Brain pericyte (primary cell): ENCODE results near the gene OR56A1.
"Not testable (repeated sequence)": the region's sequence is repeated elsewhere in the genome, so short reads cannot be mapped to it uniquely, and the experiment has no call there.

Experiments used
- DNase-seq: peaks from one replicate; pipeline ENCODE4 v3.0.0-alpha.2; 2012; ENCODE audit warnings: low read depth, low spot score

The OR56A1 gene, protein sequence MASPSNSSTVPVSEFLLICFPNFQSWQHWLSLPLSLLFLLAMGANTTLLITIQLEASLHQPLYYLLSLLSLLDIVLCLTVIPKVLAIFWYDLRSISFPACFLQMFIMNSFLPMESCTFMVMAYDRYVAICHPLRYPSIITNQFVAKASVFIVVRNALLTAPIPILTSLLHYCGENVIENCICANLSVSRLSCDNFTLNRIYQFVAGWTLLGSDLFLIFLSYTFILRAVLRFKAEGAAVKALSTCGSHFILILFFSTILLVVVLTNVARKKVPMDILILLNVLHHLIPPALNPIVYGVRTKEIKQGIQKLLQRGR

DNA sequence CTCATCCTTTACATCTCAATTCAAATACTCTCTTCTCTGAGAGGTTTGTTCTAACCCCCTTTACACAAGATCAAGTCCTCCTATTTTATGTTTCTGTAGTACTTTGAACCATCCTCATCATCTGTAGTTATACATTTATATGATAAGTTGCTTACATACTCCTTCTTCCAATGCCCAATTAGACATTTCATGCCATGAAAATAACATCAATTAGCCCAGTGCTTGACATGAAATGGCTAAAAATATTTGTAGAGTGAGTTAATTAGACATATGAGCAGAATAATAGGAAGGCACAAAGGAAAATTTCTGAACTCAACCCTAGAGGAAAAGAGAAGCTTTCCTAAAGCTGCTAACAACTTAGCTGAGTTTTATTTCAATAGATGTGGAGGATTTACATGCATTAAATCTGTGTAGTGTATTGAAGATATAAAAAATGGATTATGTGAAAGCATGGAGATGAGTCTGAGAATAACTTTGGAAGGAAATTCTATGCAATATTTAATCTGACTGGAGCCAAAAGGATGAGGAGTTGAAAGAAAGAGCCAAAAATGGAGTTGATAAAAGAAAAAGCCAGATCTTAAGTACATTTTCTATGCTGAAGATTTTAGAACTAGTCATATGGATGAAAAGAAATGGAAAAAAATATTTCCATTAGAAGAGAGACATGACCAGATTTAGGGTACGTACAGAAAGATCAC is at the start of gene OR56A1:
TSS of gene OR56A1 (minus strand) at position 51 of the 698 bp plus-strand sequence. CDS start 3,066 bp downstream, outside the sequence.
- no peak for DNase-seq

DNA sequence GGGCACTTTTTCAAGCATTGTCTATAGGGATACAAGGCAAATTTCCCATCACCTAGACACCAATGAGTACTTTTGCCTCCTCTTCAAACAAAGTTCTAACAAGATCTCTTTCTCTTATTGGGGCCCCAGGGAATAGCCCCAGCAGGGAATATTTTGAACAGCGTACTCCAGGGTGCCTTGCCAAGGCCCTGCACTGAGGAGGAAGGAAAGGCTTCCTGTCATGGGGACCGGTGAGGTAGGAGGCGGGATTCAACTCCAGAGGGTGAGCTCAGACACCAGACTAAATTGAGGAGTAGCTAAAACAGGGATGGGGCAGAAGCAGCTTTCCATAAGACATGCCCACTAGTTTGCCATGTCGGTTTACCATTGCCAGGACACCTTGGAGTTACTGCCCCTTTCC is 48.9 kb upstream of the OR56A1 start:
- no peak for DNase-seq

DNA sequence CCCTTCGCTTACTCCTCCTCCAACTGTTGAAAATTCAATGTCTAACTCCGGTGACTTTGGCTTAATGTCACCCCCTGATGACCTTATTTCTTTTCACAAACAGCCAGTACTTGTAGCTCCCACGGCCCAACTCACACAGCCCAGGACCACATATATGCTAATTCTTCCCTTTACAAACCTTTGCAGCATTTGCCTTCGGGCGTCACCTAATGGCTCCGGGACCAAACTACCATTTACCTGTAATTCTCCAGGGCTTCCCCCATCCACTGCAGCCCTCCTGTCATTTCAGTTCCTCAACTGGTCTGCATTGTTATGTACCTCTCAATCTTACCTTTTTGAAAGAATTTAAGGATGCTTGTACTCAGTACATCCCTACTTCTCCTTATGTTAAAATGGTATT is 47.2 kb upstream of the OR56A1 start:
- no peak for DNase-seq

DNA sequence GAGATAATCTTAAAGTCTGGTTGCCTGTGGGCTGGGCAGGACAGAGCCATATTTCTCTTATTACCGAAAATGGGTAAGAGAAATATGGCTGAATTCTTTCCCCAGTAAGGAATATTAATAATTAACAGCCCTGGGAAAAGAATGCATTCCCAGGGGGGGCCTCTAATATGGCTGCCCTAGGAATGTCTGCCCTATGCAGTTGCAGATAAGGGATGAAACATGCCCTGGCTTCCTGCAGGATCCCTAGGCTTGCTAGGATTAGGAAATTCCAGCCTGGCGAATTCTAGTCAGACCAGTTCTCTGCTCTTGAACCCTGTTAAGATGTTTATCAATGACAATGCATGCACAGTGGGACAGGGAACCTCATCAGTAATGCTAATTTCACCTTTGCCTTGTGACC is 45.9 kb upstream of the OR56A1 start:
- DNase-seq = not testable (repeated sequence)

DNA sequence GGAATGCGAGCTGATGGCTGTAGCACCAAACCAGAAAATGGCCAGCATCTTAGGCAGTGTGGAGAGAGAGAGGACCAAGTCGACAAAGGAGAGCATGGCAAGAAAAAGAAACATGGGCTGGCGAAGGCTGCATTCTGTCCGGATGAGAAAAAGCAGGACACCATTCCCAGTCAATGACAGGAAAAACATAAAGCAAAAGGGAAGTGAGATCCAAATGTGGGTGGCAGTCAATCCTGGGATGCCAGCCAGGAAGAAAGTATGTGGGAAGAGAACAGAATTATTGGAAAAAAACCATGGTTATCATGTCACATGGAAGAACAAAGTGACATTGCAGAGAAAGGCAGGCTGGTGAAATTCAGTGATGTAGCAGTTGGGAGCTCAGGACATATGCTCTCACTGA is 36.9 kb upstream of the OR56A1 start:
- DNase-seq = no peak

DNA sequence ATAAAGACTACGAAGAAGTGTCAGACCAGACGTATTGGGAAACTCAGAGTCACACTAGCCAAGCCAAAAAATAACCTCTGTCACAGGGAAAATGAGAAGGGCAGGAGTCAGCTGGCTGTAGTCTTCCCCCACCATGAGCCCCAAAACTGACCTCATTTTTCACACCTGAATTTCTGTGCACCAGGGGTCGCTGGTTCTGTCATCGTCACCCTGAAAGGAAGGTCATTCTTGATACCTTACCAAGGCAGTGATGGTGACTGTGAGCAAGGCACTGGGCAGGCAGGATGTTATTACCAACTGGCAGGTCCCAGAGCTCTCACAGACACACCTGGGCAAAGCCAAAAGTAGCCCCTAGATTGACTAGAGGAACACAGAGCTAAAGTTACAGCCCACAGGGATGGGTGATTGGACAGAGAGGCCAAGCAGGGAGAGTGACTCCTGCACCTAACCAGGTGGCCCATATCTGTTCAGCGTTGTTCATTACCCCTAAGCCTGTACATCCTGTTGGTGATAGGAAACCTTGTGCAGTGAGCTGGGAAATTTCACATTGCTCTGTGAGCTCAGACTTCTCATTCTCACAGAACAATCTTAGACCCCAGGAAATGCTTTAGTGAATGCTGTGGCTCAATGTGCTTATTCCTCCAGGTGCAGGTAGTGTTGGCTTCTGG is 32.3 kb upstream of the OR56A1 start:
- DNase-seq = no peak

DNA sequence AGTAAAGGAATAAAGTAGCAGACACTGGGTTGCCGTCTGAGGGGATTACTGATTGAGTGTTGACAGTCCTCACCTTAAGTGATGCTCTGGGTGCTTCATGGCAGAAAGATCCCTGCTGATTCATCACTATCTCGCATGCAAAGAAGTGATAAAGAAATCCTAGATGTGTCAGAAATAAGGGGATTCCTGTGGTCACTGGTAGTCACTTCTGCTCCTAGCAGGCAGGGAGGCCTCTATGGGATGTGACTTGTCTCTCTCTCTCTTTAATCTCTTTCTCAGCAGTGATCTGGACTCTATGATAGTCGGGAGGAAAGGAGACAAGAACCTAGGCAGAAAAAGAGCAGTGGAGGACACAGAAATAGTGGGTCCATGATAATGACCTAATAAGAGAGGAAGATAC is 30.9 kb upstream of the OR56A1 start:
- no peak for DNase-seq

DNA sequence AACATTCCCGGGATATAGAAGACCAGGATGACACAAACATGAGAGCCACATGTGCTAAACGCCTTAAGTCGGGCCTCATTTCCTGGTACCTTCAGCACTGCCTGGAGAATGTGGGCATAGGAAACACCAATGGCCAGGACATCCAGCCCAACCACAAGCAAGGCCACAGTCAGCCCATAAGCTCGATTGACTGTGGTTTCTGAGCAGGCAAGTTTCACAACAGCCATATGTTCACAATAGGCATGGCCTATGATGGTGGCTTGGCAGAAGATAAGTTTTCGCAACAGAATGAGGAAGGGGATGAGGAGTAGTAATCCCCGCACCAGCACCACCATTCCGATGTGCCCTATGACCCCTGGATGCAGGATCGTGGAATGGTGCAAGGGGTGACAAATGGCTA is 26.9 kb upstream of the OR56A1 start:
- no peak for DNase-seq

DNA sequence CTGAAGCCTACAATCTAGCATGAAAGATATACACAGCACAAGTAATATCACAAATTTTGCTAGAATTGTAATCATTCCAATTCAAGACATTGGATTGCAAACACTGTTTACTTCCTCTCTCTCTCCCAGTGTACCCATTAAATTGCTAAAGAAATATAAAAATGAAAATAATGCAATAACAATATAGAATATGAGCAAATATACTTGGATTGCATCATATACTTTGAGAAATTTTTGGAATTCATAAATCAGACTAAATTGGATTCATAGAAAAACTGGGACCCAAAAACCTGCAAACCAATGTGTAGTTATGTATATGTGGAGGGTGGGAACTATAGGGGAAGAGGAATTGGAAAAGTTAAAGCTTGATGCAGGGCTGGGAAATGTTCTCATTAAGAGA is 25.0 kb upstream of the OR56A1 start:
- no peak for DNase-seq

DNA sequence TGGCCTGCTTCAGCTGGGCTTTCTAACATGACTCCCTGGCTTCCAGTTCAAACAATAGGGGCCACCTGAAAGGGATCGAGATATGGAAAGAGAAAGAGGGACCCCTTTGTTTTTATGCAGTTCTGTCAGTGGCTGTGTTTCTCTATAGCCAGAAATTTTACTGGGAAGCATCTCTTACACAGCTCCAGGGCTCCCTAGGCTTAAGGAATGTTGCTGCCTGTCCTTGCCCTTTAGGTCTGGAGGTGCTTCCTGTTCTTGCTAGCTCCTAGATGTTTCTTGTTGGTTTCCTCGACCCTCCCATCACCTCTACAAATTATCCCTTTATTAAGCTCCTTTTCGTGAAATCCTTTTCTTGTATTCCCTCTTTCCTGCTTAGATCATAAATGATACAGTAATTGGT is 21.8 kb upstream of the OR56A1 start:
- DNase-seq = no peak

DNA sequence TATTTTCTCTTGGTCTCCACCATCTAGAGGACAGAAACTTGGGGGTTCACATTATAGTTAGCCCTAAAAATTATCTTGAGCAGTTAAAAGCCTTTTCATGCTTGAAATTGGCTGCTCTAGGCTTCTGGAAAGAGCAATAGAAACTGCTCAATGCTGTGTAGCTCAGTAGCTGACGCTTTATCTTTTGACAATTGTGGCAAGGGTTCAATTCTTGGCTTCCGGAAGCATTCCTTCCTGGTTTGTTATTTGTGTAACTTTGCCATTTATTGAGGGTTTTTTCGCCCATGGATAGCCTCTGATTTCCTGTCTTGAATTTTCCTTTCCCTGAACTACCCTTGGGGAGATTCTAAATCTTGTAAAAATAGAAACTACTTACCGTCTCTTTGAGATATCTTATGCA is 10.3 kb upstream of the OR56A1 start:
- DNase-seq = no peak

DNA sequence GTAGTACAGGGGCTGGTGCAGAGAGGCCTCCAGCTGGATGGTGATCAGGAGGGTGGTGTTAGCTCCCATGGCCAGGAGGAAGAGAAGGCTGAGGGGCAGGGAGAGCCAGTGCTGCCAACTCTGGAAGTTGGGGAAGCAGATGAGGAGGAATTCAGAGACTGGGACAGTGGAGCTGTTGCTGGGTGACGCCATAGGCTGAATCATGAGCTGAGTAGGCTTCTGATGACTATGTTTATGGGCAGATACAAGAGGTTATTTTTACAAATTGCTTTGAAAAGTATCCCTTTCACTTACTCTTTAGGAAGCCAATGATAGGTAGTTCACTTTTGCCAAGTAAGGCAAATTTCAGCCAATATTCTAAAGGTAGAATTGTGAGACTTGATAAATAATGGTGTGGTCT is 3.1 kb downstream of the OR56A1 start:
- DNase-seq = no peak

DNA sequence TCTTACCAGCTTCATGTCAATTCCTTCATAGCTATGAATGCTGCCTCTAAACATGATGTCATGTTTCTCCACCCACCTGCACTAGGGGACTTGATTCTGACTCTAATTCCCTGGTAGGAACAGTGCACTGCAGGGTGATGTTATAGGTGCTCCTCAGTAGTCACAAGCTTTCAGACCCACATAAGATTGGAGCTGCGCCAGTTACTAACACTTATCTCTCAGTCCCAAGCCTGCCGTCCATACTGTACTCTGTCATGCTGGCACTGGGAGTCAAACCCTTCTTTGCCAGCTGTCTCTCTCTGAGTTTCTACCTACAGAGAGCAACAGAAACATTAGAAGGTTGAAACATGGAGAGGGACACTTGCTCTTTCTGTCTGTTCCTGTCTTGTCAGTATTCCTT is 5.5 kb downstream of the OR56A1 start:
- DNase-seq = no peak

DNA sequence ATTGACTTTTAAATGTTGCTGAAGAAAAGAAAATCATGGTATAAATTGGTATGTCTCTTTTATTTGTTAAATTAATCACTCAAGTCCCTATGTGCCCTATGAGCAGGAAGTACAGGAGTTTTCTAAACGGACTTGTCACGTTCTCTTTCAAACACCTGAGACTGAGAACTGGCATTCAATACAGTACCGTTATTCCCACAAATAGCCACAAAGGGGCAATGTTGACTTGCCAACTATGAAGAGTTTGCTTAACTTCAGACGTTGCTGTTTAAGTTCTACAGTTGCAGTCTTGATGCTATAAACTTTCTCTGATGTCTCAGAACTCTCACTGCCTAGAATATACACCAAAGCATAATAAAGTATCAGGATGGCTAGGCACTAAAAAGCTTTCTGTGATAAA is 7.6 kb downstream of the OR56A1 start:
- no peak for DNase-seq

DNA sequence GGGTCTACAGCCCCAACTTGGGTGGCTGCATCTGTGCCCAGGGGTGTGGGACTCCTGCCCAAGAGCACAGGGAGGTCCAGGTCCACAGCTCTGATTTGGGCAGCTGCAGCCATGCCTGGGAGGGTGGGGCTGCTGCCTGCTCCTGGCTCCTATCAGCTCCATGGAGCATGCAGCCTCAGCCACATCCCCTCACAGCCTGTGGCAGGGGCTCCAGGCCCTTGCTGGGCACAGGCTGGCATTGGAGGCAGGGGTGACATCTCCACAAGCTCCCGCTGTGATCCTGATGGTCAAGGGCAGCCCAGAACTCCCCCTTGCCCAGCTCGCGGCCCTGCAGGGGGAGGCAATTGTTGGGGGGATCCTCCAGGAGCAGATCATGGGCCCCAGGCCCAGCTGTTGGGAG is 17.5 kb downstream of the OR56A1 start:
- DNase-seq = no peak

DNA sequence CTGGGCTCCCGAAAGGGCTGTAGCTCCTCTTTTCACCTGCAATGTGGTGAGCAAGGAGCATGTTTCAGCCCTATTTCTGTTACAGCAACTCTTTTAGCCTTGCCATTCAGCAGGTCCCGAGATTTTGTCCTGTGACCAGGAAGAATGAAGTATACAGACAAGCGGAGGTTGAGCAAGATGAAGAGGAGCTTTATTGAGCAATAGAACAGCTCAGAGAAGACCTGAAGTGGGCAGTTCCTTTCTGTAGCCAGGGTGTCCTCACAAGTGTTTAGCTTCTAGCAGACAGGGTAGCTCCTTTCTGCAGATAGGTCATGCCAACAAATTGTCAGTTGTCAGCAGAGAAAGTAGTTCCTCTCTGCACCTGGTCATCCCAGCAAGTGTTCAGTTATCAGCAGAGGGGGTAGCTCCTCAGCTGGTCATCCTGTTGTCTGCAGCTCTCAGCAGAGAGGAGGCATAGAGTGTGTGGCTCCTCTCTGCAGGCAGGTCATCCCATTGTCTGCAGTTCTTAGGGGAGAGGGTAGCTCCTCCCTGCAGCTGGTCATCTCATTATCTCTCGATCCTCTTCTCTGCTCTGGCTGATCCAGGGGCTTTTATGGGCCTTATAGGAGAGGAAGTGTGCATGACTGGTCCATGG is 18.4 kb downstream of the OR56A1 start:
- no peak for DNase-seq

DNA sequence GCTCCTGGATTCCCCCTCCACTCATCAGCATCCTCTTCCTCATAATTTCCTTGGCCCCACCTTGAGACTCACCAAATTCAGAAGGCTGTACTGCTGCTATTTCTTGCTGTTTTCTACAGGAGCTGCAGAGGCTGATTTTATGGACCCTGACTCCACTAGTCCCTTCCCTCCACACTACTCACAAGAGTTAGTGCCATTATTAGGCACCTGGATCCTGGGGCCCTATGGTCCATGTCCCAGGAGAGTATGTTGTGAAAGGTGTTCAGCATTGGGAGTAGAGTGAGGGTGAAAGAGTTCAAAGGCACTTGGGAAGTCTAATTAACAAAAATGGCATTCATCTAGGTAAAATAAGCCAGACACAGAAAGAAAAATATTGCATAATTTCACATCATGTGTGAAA is 23.7 kb downstream of the OR56A1 start, which contains the start of gene OR56A4:
TSS of gene OR56A4 (minus strand) at position 101 of the 400 bp plus-strand sequence. CDS start 3,954 bp downstream, outside the sequence.
- DNase-seq = no peak

DNA sequence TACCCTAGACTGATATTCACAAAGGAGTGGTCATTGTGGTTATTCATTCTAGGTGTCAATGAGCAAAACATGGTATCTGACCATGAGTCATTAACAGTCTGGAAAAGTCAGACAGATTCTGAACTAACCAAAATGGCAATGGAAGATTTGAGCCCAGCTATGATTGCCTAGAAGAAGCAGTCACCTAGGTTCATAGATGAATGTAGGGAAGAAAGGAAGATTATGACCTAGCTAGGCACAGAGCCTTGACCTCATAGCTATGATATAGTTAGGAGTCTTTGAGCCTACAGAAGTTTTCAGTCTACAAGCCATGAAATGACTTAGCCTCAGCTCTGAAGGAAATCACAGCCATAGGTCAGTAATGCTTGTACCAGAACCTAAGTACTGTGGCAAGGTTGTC is 24.2 kb downstream of the OR56A1 start:
- no peak for DNase-seq

DNA sequence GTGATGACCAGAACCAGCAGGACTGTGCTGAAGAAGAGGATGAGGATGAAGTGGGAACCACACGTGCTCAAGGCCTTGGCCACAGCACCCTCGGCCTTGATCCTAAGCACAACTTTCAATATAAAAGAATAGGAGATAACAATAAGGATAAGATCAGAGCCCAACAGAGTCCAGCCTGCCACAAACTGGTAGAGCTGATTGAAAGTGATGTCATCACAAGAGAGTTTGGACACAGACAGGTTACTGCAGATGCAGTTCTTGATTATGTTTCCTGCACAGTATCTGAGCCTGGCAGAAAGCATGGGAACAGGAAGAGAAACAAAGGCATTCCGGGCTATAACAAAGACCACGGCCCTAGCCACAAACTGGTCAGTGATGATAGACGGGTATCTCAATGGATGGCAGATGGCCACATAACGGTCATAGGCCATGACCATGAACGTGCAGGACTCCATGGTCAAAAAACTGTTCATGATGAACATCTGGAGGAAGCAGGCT is 28.3 kb downstream of the OR56A1 start:
- DNase-seq = no peak

DNA sequence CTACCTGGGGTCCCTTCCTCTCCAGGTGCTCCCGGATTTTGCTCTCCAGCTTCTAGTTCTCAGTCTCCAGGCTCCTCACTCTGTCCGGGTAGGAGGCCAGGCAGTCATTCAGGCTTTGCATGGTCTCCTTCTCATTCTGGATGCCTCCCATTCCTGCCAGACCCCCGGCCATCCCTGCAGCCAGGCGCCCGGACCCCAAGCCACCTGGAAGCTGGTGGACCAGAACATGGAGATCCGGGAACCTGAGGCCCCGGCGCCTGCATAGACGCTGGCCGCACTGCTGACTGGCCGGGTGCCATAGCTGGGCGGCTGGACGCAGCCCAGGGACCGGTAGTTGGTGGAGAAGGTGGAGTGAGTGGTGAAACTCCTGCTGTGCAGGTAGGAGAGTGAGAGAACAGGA is 35.8 kb downstream of the OR56A1 start:
- no peak for DNase-seq

DNA sequence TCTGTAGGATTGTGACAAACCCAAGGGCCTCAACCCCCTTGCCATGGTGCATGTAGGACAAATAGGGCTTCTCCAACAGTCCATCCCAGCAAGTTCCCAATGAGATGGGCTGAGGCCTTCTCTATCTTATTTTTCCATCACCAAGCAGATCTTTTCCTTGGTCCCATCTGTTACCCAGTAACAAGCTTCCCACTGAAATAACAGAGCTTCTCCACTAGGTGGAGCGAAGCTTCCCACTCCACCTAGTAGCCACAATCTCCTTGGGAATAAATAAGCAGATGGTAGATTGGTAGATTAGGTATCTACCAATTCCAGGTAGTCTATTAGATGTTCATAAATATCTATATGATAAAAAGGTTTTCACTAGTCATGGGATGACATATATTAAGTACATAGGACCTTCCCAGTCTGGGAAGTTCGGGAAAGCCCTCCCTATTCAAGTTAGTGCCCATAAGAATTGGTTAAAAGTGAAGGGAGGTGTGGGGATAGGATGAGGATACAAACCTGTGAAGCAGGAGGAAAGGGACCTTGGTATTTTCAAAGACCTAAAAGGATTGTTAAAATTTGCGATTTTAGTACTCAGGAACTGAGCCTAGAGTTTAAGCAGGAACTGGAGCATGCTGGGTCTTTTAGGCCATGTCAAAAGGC is 37.8 kb downstream of the OR56A1 start:
- DNase-seq = no peak

DNA sequence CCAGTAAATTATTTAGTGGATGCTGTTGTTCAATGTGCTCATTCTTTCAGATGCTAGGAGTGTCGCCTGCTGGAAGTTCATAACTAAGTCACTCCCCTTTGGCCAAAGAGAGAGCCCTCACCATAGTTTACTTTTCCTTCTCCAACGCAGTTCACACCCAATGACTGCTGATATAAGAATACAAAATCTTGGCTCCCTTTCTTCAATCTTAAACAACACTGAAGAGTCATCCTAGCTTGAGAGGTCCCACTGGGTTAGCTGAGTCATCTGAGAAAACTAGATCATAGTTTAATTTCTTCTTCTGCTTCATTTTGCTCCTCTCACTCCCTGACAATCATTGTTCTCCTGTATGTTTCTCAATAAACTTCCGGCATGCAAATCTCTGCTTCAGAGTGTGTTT is 38.4 kb downstream of the OR56A1 start:
- DNase-seq = no peak
